NT2/D1 (cell line): ENCODE data around the gene TMEM132A.

Experiments used
- YY1 ChIP-seq: IDR thresholded peaks from 2 replicates; pipeline ENCODE4 v1.6.1; 2011; ENCODE audit not compliant: insufficient read length, insufficient read depth
- ZNF274 ChIP-seq: IDR thresholded peaks from 2 replicates; pipeline ENCODE4 v1.6.1; 2011; ENCODE audit warnings: mild to moderate bottlenecking, low read depth, low read length

GRCh38 chr11:60926500-60926899 lies 2.2 kb downstream of the TMEM132A start:
- no peak for TF ChIP-seq YY1
- TF ChIP-seq ZNF274, result no peak
